SK-N-MC (cell line): ENCODE results near the gene ZG16B.

Experiments used
- DNase-seq: peaks from one replicate; pipeline ENCODE4 v3.0.0-alpha.2; 2011; ENCODE audit warnings: low read depth, low spot score
- H3K27ac ChIP-seq: fragments of 200-600 bp; sonication (generic); 2 replicates; pipeline ENCODE4 v1.5.1; 2016; ENCODE audit warnings: mixed run types
- H3K36me3 ChIP-seq: fragments of 200-600 bp; sonication (generic); 2 replicates; pipeline ENCODE4 v1.6.1; 2017; ENCODE audit warnings: antibody characterized with exemption, low read length, mixed read lengths; ENCODE audit not compliant: insufficient read depth
- H3K4me3 ChIP-seq: fragments of 200-600 bp; sonication (generic); 2 replicates; pipeline ENCODE4 v1.5.1; 2016
- H3K9ac ChIP-seq: fragments of 200-600 bp; sonication (generic); 2 replicates; pipeline ENCODE4 v1.8.0; 2017; ENCODE audit warnings: mixed run types, mixed read lengths; ENCODE audit not compliant: insufficient read length
- H3K9me3 ChIP-seq: fragments of 200-600 bp; sonication (generic); 2 replicates; pipeline ENCODE4 v1.6.1; 2017; ENCODE audit warnings: low read depth, mild to moderate bottlenecking, antibody characterized with exemption, low read length, moderate library complexity, mixed read lengths
- EZH2 ChIP-seq: fragments of 200-600 bp; sonication (generic); IDR thresholded peaks from one replicate; pipeline ENCODE4 v1.6.1; 2017; ENCODE audit warnings: antibody characterized with exemption
- FOXP2 ChIP-seq: optimal IDR thresholded peaks from 2 replicates; pipeline ENCODE3; 2011; ENCODE audit warnings: mild to moderate bottlenecking, moderate library complexity; ENCODE audit not compliant: insufficient read depth; ENCODE audit errors: extremely low read length, control extremely low read depth
- POLR2AphosphoS5 ChIP-seq: IDR thresholded peaks from 2 replicates; pipeline ENCODE4 v1.6.1; 2012; ENCODE audit warnings: mild to moderate bottlenecking, low read depth, low read length, borderline replicate concordance

Gene ZG16B

DNA sequence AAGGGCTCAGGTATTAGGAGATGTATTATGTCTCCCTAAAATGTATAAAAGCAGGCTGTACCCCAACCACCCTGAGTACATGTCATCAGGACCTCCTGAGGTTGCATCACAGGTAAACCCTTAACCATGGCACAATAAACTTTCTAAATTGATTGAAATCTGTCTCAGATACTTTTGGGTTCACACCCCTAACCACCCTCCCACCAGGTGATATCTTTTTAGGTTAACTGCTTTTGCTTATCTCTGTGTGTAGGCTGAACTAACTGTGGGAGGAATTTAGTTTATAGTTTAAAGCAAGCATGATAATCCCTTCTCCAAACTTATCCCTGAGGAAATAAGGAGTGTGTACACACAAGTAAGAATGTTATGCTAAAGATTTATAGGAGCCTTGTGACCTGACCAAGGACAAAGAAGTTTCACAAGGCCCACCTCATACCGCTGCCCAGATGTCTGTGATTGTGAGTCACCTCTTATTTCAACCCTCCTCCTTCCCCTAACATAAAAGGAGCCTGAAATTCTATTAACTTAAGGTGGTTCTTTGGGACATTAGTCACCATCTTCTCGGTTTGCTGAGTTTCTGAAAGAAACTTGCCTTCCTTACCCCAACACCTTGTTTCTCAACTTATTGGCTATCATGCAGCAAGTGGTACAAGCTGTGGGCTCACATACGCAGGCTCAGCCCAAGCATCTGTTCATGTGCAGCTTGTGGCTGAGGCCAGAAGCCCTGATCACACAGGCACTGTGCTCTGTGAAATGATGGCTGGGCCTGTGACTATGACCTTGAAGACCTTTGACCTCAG, 16.6 kb downstream of the ZG16B start:
- no peak for DNase-seq
- no peak overlapping the region for H3K9ac ChIP-seq

DNA sequence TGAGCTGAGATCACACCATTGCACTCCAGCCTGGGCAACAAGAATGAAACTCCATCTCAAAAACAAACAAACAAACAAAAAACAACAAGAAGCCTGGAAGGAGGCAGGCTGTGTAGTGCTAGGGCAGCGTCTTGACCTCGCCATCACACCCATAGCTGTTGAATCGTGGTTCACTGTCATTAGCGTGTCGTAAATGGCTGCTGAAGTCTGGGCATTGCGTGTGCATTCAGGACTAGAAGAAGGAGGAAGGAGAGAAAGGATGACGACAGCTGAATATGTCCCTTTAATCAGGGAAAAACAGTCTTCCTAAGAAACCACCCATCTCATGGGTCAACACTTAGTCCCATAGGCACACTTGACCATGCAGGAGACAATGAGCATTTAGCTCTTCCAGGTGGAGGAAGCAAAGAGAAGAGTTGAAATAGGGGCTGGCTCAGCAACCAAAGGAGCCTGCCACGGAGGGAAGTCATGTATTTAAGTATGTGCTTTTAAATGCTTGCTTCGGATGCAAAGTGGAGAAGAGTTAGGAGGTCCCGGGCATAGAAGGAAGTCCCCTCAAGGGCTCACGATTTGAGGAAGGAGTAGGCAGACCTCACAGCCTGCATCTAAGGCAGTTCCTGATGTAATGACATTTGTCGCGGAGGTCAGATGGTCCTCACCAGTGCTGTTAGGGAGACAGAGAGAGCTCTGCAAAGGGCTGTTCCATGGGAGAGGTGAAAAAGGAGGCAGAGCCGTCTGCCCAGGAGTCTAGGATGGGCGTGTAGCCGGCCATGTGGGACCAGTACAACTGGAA, 19.0 kb downstream of the ZG16B start:
- Histone ChIP-seq H3K36me3 (no peaks in the 10 kb centered on the region), H3K27ac (no peak overlapping the region), H3K4me3 (no peak overlapping the region), H3K9ac (no peak overlapping the region), H3K9me3 (no peaks in the 10 kb centered on the region)
- DNase-seq: no peak
- TF ChIP-seq FOXP2 (no peak), EZH2 (no peak), POLR2AphosphoS5 (no peak)

More for the DNA sequence above, 16.6 kb downstream of the ZG16B start:
- Histone ChIP-seq H3K9me3 (no peaks in the 10 kb centered on the region), H3K36me3 (no peaks in the 10 kb centered on the region), H3K4me3 (no peak overlapping the region), H3K27ac (no peak overlapping the region)
- no peak for TF ChIP-seq FOXP2
- no peak for TF ChIP-seq POLR2AphosphoS5
- no peak for TF ChIP-seq EZH2

DNA sequence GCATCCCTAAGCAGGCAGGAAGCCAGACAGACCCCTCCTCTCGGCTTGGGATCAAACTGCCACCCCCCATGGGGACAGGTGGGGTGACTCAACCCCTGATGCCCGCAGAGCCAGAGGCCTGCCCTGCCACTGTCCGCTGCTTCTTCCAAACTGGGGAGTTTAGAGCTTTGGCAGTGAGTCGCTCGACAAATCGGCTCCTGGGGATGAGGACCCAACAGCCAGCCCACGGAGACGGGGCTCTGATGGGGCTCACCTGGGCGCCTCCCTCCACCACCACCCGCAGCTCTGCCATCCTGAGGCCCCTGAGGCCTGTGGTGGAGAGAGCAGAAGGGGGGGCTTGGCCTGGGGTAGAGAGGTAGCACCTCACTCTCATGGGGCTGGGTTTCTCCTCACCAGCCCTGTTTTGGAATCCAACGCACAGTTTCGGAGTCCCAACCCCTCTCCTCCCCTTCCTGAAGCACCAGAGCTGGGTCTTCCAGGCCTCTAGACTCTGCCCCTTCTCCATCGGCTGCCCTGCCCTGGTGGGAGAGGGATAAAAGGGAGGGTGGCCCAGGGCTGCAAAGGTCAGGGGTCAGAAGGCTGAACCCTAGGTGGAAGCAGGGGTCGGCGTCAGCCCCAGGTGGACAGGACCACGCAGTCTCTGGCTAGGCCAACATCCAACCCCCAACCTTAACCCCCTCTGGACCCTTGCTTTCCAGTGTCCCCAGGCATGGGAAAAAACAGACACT, 22.1 kb downstream of the ZG16B start:
- Histone ChIP-seq H3K9me3 (no peaks in the 10 kb centered on the region), H3K9ac (peak overlapping the region; percentile 65), H3K36me3 (no peaks in the 10 kb centered on the region), H3K4me3 (peak overlapping the region; percentile 79), H3K27ac (peak overlapping the region; percentile 57)
- TF ChIP-seq FOXP2 (no peak), POLR2AphosphoS5 (no peak), EZH2 (no peak)
- DNase-seq: no peak

DNA sequence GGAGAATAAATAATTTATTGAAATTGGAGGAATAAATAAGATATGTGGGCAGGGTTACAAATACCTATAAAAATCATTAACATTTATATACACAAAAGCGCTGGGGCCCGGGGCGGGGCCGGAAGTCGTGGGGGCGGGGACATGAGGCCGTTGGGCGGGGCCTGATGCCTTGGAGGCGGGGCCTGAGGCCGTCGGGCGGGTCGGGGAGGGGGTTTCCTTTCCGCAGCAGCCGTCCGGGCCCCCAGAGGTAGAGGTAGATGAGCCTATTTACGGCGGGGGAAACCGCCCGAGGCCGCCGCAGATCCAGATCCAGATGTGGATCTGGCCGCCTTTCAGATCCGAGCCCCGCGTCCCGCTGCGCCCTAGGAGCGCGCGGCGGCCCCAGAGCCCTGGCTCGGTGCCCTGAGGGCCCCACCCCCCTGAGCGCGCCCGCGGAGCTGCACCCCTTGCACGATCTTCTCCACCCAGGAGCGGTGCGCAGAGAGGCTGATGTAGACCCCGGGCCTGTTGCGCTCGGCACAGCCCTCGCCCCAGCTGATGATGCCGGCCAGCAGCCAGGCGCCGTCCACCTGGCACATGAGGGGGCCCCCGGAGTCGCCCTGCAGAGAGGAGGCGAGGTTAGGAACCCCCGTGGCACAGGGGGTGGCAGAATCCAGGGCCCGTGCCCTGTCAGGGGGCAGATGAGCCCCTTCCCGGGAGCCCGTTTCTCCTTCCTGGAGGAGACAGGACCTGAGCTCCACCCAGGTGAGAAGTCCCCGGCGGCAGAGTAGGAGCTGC, 22.8 kb downstream of the ZG16B start:
- H3K27ac ChIP-seq: peak overlapping the region; percentile 57
- peak overlapping the region; percentile 65 for H3K9ac ChIP-seq
- H3K9me3 ChIP-seq: no peaks in the 10 kb centered on the region
- TF ChIP-seq EZH2 (no peak), POLR2AphosphoS5 (no peak), FOXP2 (no peak)
- H3K4me3 ChIP-seq: peak overlapping the region; percentile 79
- DNase-seq: no peak
- no peaks in the 10 kb centered on the region for H3K36me3 ChIP-seq

- no peak overlapping the region; the same call in 1 of the 2 replicates for H3K27ac ChIP-seq
- H3K36me3 ChIP-seq: no peaks in the 10 kb centered on the region
- H3K4me3 ChIP-seq: peak overlapping the region; percentile 79; the same call in 1 of the 2 replicates
- TF ChIP-seq FOXP2 (no peak), EZH2 (no peak), POLR2AphosphoS5 (no peak)
- no peaks in the 10 kb centered on the region for H3K9me3 ChIP-seq
- DNase-seq: no peak
- H3K9ac ChIP-seq: no peak overlapping the region
These were observed 23.5 kb downstream of the ZG16B start for GRCh38 chr16:2853531-2854073.

- Histone ChIP-seq H3K4me3 (no peak overlapping the region), H3K9me3 (no peaks in the 10 kb centered on the region), H3K36me3 (no peaks in the 10 kb centered on the region), H3K27ac (no peak overlapping the region), H3K9ac (no peak overlapping the region)
- TF ChIP-seq FOXP2 (no peak), EZH2 (no peak), POLR2AphosphoS5 (no peak)
- no peak for DNase-seq
These were observed 24.7 kb downstream of the ZG16B start for GRCh38 chr16:2854700-2855309.

DNA sequence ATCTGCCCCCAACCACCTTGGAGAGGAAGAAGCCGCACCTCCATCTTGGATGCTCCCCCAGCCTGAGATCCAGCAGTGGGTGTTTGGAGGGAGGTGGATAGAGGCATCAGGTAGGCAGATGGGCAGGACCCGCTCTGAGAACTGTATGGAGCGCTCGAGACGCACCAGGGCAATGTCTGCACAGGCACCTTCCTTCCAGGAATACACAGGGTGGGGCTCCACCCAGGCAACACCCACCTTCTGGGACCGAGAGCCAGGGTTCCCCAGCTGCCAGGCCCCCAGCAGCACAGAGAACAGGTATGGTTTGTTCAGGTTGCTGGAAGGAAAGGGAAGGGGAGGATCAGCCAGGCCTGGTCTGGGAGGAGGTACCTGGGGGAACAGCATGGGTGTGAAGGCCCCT, 25.4 kb downstream of the ZG16B start:
- no peak for DNase-seq
- Histone ChIP-seq H3K9me3 (no peaks in the 10 kb centered on the region), H3K36me3 (no peaks in the 10 kb centered on the region), H3K9ac (no peak overlapping the region), H3K27ac (no peak overlapping the region), H3K4me3 (no peak overlapping the region)
- TF ChIP-seq EZH2 (no peak), POLR2AphosphoS5 (no peak), FOXP2 (no peak)
